ENCODE results near the gene TBRG1.
A peak's percentile ranks its signal among the peaks of the same experiment; 100 is the strongest.

TBRG1 gene

GRCh38 chr11:124635932-124636331, 13.3 kb downstream of the TBRG1 start:
- Mint-ChIP-seq H3K27me3 (no peaks in the 10 kb centered on the region), H3K4me1 (no peaks in the 10 kb centered on the region), H3K9me3 (no peaks in the 10 kb centered on the region), H3K27ac (no peak overlapping the region), H3K36me3 (peaks cover 46% of the 10 kb centered on the region), H3K4me3 (no peak overlapping the region)
- CTCF ChIA-PET = no interaction called here
- no peak for DNase-seq

DNA sequence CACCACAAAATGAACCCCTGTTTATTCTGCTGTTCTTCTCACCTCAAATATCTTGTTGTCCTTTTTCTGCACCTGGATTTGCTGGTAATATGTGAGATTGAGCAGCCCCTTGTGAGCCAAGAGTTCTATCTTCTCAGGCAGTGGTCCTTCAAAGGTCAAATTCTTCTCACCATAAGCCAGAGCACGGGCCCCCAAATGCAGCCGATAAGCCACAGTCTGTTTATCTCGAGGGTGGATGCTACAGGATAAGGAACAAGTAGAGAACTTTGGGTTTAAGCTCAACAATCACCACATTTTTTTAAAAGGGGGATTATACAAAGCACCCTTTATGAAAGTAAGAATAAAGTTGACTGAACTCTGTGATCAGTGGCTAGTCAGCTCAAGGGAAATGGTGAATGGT, 15.8 kb downstream of the TBRG1 start:
- H3K9me3 Mint-ChIP-seq = no peaks in the 10 kb centered on the region
- H3K4me3 Mint-ChIP-seq = no peak overlapping the region
- DNase-seq = no peak
- peak overlapping the region; percentile 5 for H3K27ac Mint-ChIP-seq
- no peaks in the 10 kb centered on the region for H3K27me3 Mint-ChIP-seq
- CTCF ChIA-PET = interaction anchor here (0.6 to 1.6 kb wide), 3 partner anchors 10 to 1829 kb away, joined by 3 read pairs; no protein-coding TSS in a partner anchor
- H3K4me1 Mint-ChIP-seq = no peaks in the 10 kb centered on the region
- H3K36me3 Mint-ChIP-seq = peaks cover 30% of the 10 kb centered on the region

- Mint-ChIP-seq H3K4me3 (no peak overlapping the region), H3K36me3 (peaks cover 25% of the 10 kb centered on the region), H3K27ac (no peak overlapping the region), H3K27me3 (no peaks in the 10 kb centered on the region), H3K9me3 (no peaks in the 10 kb centered on the region), H3K4me1 (no peaks in the 10 kb centered on the region)
- no peak for DNase-seq
- CTCF ChIA-PET = interaction anchor here (1.1 to 1.2 kb wide), 2 partner anchors 107 to 228 kb away, joined by 3 read pairs; no protein-coding TSS in a partner anchor
Observed at GRCh38 chr11:124639186-124639585, 16.5 kb downstream of the TBRG1 start.

DNA sequence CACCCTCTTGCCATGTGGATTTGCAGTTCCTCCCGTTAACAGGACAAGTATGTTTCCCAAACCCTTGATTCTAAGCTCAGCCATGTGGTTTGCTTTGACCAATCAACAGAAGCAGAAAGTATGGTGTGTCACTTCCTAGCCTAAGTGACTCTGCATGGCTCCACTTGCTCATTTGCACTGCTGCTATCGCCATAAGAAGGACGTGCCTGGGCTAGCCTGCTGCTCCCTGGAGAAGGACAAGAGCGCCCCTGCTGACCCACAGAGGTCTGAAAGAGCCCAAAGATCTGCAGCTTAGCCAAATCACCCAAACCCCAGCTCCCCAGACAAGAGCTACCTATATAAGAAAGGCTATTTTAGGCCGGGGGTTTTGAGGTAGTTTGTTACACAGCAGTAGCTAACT, 18.0 kb downstream of the TBRG1 start:
- no peaks in the 10 kb centered on the region for H3K27me3 Mint-ChIP-seq
- peaks cover 20% of the 10 kb centered on the region for H3K36me3 Mint-ChIP-seq
- no peak overlapping the region for H3K27ac Mint-ChIP-seq
- no peaks in the 10 kb centered on the region for H3K9me3 Mint-ChIP-seq
- no peak for DNase-seq
- CTCF ChIA-PET = interaction anchor here (0.8 to 1.2 kb wide), 2 partner anchors 9 to 201 kb away, joined by 3 read pairs; no protein-coding TSS in a partner anchor
- no peaks in the 10 kb centered on the region for H3K4me1 Mint-ChIP-seq
- H3K4me3 Mint-ChIP-seq = no peak overlapping the region

GRCh38 chr11:124642628-124643027, 20.0 kb downstream of the TBRG1 start:
- H3K27ac Mint-ChIP-seq = no peak overlapping the region

DNA sequence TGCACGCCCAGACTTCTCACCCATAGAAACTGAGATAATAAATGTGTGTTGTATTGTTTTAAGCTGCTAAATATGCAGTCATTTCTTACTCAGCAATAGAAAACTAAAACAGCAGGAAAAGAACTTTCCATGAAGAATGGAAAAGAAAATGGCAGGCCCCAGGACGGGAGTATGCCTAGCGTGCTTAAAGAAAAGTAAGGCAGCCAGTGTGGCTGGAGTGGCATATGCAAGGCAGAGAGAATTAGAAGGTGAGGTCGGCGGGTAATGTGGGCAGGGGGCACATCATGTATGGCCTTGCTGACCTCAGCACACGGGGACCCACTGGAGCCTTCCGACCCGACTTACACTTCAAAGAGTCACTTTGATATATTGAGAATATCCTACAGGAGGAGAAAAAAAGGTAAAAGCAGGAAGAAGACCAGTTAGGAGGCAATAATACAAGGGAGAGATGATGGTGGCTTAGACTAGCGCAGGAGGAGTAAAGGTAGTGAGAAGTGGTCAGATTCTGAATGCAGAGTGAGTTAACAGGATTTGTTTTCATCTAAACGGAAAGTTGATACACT, 20.5 kb downstream of the TBRG1 start:
- Mint-ChIP-seq H3K9me3 (no peaks in the 10 kb centered on the region), H3K27ac (no peak overlapping the region), H3K4me1 (no peaks in the 10 kb centered on the region), H3K4me3 (no peak overlapping the region), H3K27me3 (no peaks in the 10 kb centered on the region), H3K36me3 (peaks cover 7% of the 10 kb centered on the region)
- CTCF ChIA-PET = interaction anchor here (0.7 to 4.6 kb wide), 9 partner anchors 15 to 194 kb away, joined by 3 to 33 read pairs (median 4); partner anchors contain the start of genes ESAM and TBRG1
- DNase-seq = no peak

More at GRCh38 chr11:124642628-124643027, 20.0 kb downstream of the TBRG1 start:
- no peaks in the 10 kb centered on the region for H3K4me1 Mint-ChIP-seq
- H3K27me3 Mint-ChIP-seq = no peaks in the 10 kb centered on the region
- CTCF ChIA-PET = interaction anchor here (0.7 to 4.6 kb wide), 7 partner anchors 15 to 195 kb away, joined by 3 to 33 read pairs (median 3); no protein-coding TSS in a partner anchor
- H3K4me3 Mint-ChIP-seq = no peak overlapping the region
- peaks cover 7% of the 10 kb centered on the region for H3K36me3 Mint-ChIP-seq
- DNase-seq = no peak
- H3K9me3 Mint-ChIP-seq = no peaks in the 10 kb centered on the region

- Mint-ChIP-seq H3K9me3 (no peaks in the 10 kb centered on the region), H3K36me3 (peaks cover 1% of the 10 kb centered on the region), H3K4me1 (no peaks in the 10 kb centered on the region), H3K27me3 (no peaks in the 10 kb centered on the region), H3K27ac (no peak overlapping the region), H3K4me3 (no peak overlapping the region)
- CTCF ChIA-PET = interaction anchor here (0.6 to 4.6 kb wide), 14 partner anchors 10 to 222 kb away, joined by 3 to 33 read pairs (median 4); partner anchors contain the start of genes ESAM and TBRG1
- DNase-seq = no peak
Observed at GRCh38 chr11:124643605-124644425, 21.2 kb downstream of the TBRG1 start.

DNA sequence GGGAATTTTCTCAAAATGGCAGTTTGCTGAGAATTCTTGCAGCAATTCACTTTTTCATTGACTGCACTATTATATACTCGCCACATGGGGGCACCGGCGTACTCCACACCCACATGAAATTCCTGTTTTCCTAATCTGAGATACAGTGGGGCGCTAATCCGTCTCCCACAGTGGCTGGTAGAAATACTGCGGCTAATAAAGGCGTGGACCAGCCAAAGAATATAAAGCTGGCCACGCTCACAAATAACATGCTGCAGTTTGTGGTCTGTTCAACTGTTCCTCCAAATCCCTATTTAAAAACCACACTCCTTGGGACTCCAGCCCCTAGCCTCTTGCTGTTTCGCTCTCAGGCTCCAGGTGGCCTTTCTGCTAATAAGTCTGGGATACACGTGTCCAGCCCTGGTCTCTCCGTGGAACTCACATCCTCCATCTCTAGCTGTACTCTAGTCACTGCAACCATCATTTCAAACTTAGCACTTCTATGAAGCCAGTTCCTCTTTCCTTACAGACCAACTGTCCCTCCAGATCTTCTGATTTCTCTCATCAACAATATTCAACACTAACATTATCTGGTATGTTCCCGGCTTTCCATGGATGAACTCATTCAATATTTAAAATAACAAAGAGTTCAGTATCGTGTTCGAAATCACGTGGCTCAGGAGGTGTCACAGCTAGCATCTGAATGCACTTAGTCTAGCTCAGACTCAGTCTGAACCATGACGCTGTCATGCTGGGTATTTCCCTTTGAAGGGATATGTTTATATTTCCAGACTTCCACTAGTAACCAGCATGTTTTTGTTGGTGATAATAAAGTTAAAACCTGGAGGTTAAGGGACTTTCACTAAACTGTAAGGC, 22.0 kb downstream of the TBRG1 start:
- peak; percentile 33 for DNase-seq
- Mint-ChIP-seq H3K27ac (no peak overlapping the region), H3K4me1 (no peaks in the 10 kb centered on the region), H3K27me3 (no peaks in the 10 kb centered on the region), H3K9me3 (no peaks in the 10 kb centered on the region), H3K36me3 (no peaks in the 10 kb centered on the region), H3K4me3 (no peak overlapping the region)
- CTCF ChIA-PET = interaction anchor here (0.6 to 4.6 kb wide), 19 partner anchors 10 to 497 kb away, joined by 3 to 33 read pairs (median 4); partner anchors contain the start of genes ESAM and TBRG1

GRCh38 chr11:124646148-124646547, 23.5 kb downstream of the TBRG1 start:
- H3K36me3 Mint-ChIP-seq = no peaks in the 10 kb centered on the region
- H3K9me3 Mint-ChIP-seq = no peaks in the 10 kb centered on the region
- H3K4me1 Mint-ChIP-seq = no peaks in the 10 kb centered on the region
- H3K27me3 Mint-ChIP-seq = no peaks in the 10 kb centered on the region
- no peak overlapping the region for H3K27ac Mint-ChIP-seq
- DNase-seq = no peak
- H3K4me3 Mint-ChIP-seq = no peak overlapping the region
- CTCF ChIA-PET = interaction anchor here (0.9 to 4.6 kb wide), 2 partner anchors 17 to 191 kb away, joined by 3 to 33 read pairs; no protein-coding TSS in a partner anchor

GRCh38 chr11:124648610-124649009, 25.9 kb downstream of the TBRG1 start:
- DNase-seq = no peak
- CTCF ChIA-PET = interaction anchor here (0.9 to 1.3 kb wide), 2 partner anchors 10 to 20 kb away, joined by 3 read pairs; no protein-coding TSS in a partner anchor
- no peaks in the 10 kb centered on the region for H3K36me3 Mint-ChIP-seq
- no peak overlapping the region for H3K4me3 Mint-ChIP-seq
- H3K27ac Mint-ChIP-seq = no peak overlapping the region
- no peaks in the 10 kb centered on the region for H3K27me3 Mint-ChIP-seq
- no peaks in the 10 kb centered on the region for H3K4me1 Mint-ChIP-seq
- no peaks in the 10 kb centered on the region for H3K9me3 Mint-ChIP-seq

- Mint-ChIP-seq H3K36me3 (no peaks in the 10 kb centered on the region), H3K4me3 (no peak overlapping the region), H3K4me1 (no peaks in the 10 kb centered on the region), H3K27me3 (no peaks in the 10 kb centered on the region), H3K27ac (no peak overlapping the region), H3K9me3 (no peaks in the 10 kb centered on the region)
- DNase-seq = no peak
- CTCF ChIA-PET = interaction anchor here (1.0 to 1.1 kb wide), 2 partner anchors 12 to 106 kb away, joined by 3 to 5 read pairs; no protein-coding TSS in a partner anchor
Observed at GRCh38 chr11:124656774-124657630, 34.3 kb downstream of the TBRG1 start.

- H3K27me3 Mint-ChIP-seq = no peaks in the 10 kb centered on the region
- H3K4me1 Mint-ChIP-seq = no peaks in the 10 kb centered on the region
- no peak for DNase-seq
- CTCF ChIA-PET = interaction anchor here (1.1 kb wide), 1 partner anchor 11 kb away, joined by 5 read pairs; no protein-coding TSS in a partner anchor
- H3K36me3 Mint-ChIP-seq = no peaks in the 10 kb centered on the region
- no peak overlapping the region for H3K27ac Mint-ChIP-seq
- no peaks in the 10 kb centered on the region for H3K9me3 Mint-ChIP-seq
- H3K4me3 Mint-ChIP-seq = no peak overlapping the region
Observed at GRCh38 chr11:124657904-124658303, 35.2 kb downstream of the TBRG1 start.

GRCh38 chr11:124658501-124658900, 35.8 kb downstream of the TBRG1 start:
- H3K4me1 Mint-ChIP-seq = no peaks in the 10 kb centered on the region
- no peak overlapping the region for H3K27ac Mint-ChIP-seq
- no peaks in the 10 kb centered on the region for H3K27me3 Mint-ChIP-seq
- CTCF ChIA-PET = no interaction called here
- H3K36me3 Mint-ChIP-seq = no peaks in the 10 kb centered on the region
- no peaks in the 10 kb centered on the region for H3K9me3 Mint-ChIP-seq
- H3K4me3 Mint-ChIP-seq = no peak overlapping the region
- DNase-seq = no peak

Data from activated naive CD4-positive, alpha-beta T cell treated with anti-CD3 and anti-CD28 coated beads, Interleukin-2, amount 10 ng/mL, durations not matched to agents 7 days and 5 days (primary cell).